SK-N-SH (cell line): ENCODE measurements around the gene GANAB. TPM values are rescaled to one million over a fixed set of nuclear protein-coding genes. Genes with fewer than 3 reads are reported as not detected.

ENCODE experiments used
- CTCF ChIA-PET: fragments of 300-600, 350-600 bp; formaldehyde crosslinking; extraction: SDS; loops from one replicate; lab custom pipeline; 2021; lab: Yijun Ruan, JAX
- POLR2A ChIA-PET: fragments of 350-600 bp; sonication (Branson Sonifier 250); formaldehyde crosslinking; extraction: SDS; loops from one replicate; lab custom pipeline; 2020; ENCODE audit warnings: antibody characterized with exemption, inconsistent platforms; lab: Yijun Ruan, JAX
- DNase-seq: peaks from one replicate; pipeline ENCODE4 v3.0.0; 2012
- H2AFZ ChIP-seq: fragments of 200-600 bp; sonication (generic); 2 replicates; pipeline ENCODE4 v1.8.1; 2016; ENCODE audit warnings: antibody characterized with exemption, mild to moderate bottlenecking, low read depth
- H3F3A ChIP-seq: fragments of 200-600 bp; sonication (generic); replicated peaks from 2 replicates; pipeline ENCODE3; 2016; ENCODE audit warnings: antibody characterized with exemption, mild to moderate bottlenecking; ENCODE audit not compliant: insufficient read depth
- H3K27ac ChIP-seq, 2 experiments: fragments of 200-500 bp in 1 of 2; fragments of 200-600 bp in 1 of 2; sonication (Bioruptor generic) in 1 of 2; sonication (generic), shearing (Covaris generic) in 1 of 2; 2 replicates each; pipeline versions ENCODE4 v1.5.1 to v1.6.1; 2014 to 2016; ENCODE audit warnings: low read depth in 2 of 2, inconsistent platforms in 1 of 2, low read length in 1 of 2, mild to moderate bottlenecking in 1 of 2, mixed read lengths in 1 of 2
- H3K27me3 ChIP-seq: fragments of 200-600 bp; sonication (generic), shearing (Covaris generic); 2 replicates; pipeline ENCODE4 v1.6.1; 2016; ENCODE audit warnings: mixed run types; ENCODE audit not compliant: insufficient read depth
- H3K36me3 ChIP-seq, 2 experiments: fragments of 200-500 bp in 1 of 2; fragments of 200-600 bp in 1 of 2; sonication (Bioruptor generic) in 1 of 2; sonication (generic) in 1 of 2; replicated peaks in 1 of 2; 2 replicates each; pipeline versions ENCODE3 to v1.5.1; 2014 to 2016; ENCODE audit warnings: low read length in 1 of 2, mild to moderate bottlenecking in 1 of 2; ENCODE audit not compliant: insufficient read depth in 2 of 2, control insufficient read depth in 1 of 2
- H3K4me1 ChIP-seq, 2 experiments: fragments of 200-500 bp in 1 of 2; fragments of 200-600 bp in 1 of 2; sonication (Bioruptor generic) in 1 of 2; sonication (generic), shearing (Covaris generic) in 1 of 2; 2 replicates each; pipeline versions ENCODE4 v1.5.1 to v1.6.1; 2014 to 2016; ENCODE audit warnings: low read depth in 1 of 2, low read length in 1 of 2, mixed run types in 1 of 2; ENCODE audit not compliant: insufficient read depth in 2 of 2, control insufficient read depth in 1 of 2
- H3K4me2 ChIP-seq: fragments of 200-600 bp; sonication (generic), shearing (Covaris generic); 2 replicates; pipeline ENCODE4 v1.6.1; 2017; ENCODE audit warnings: mixed run types
- H3K4me3 ChIP-seq, 2 experiments: fragments of 200-500 bp in 1 of 2; fragments of 200-600 bp in 1 of 2; sonication (Bioruptor generic) in 1 of 2; sonication (generic), shearing (Covaris generic) in 1 of 2; 2 replicates each; pipeline versions ENCODE4 v1.5.1 to v1.8.1; 2014 to 2016; ENCODE audit warnings: low read depth in 2 of 2, inconsistent platforms in 1 of 2, low read length in 1 of 2, mild to moderate bottlenecking in 1 of 2, mixed read lengths in 1 of 2, moderate library complexity in 1 of 2
- H3K79me2 ChIP-seq: fragments of 200-600 bp; sonication (generic); 2 replicates; pipeline ENCODE4 v1.8.1; 2017; ENCODE audit warnings: mild to moderate bottlenecking; ENCODE audit not compliant: insufficient read depth
- H3K9ac ChIP-seq: fragments of 200-600 bp; sonication (generic); 2 replicates; pipeline ENCODE4 v1.6.1; 2017; ENCODE audit warnings: mixed run types
- H3K9me2 ChIP-seq: fragments of 200-600 bp; sonication (generic); 2 replicates; pipeline ENCODE4 v1.6.1; 2017; ENCODE audit warnings: mixed run types
- H3K9me3 ChIP-seq: fragments of 200-600 bp; sonication (generic); 2 replicates; pipeline ENCODE4 v1.6.1; 2017; ENCODE audit warnings: mixed run types, mild to moderate bottlenecking, moderate library complexity
- H4K20me1 ChIP-seq: fragments of 200-600 bp; sonication (generic); 2 replicates; pipeline ENCODE4 v1.6.1; 2017; ENCODE audit warnings: mild to moderate bottlenecking, mixed run types; ENCODE audit not compliant: insufficient read depth
- CHD2 ChIP-seq: fragments of 150-350 bp; IDR thresholded peaks from 2 replicates; pipeline ENCODE4 v1.6.1; 2018; ENCODE audit warnings: low read length; ENCODE audit not compliant: partially characterized antibody
- ELF1 ChIP-seq: IDR thresholded peaks from 2 replicates; pipeline ENCODE4 v1.4.0; 2012
- EP300 ChIP-seq, 2 experiments: IDR thresholded peaks; 2 replicates each; pipeline versions ENCODE4 v1.4.0 to v1.6.1; 2012; ENCODE audit warnings: borderline replicate concordance in 1 of 2, low read depth in 1 of 2, low read length in 1 of 2
- EZH2phosphoT487 ChIP-seq: fragments of 200-600 bp; sonication (generic); IDR thresholded peaks from 2 replicates; pipeline ENCODE4 v1.6.1; 2017; ENCODE audit warnings: low read depth, mixed run types, mild to moderate bottlenecking, antibody characterized with exemption, moderate library complexity, borderline replicate concordance
- FOSL2 ChIP-seq: IDR thresholded peaks from 2 replicates; pipeline ENCODE4 v1.4.0; 2012; ENCODE audit warnings: low read depth, mild to moderate bottlenecking, moderate library complexity, borderline replicate concordance
- FOXJ3 ChIP-seq: sonication (generic); formaldehyde crosslinking; IDR thresholded peaks from 2 replicates; pipeline ENCODE4 v1.5.1; 2020; ENCODE audit warnings: mild to moderate bottlenecking, missing genetic modification reagents
- GABPA ChIP-seq: IDR thresholded peaks from 2 replicates; pipeline ENCODE4 v1.4.0; 2012; ENCODE audit warnings: low read depth, mild to moderate bottlenecking
- GATA2 ChIP-seq: sonication (generic); formaldehyde crosslinking; IDR thresholded peaks from 2 replicates; pipeline ENCODE4 v1.5.0; 2020; ENCODE audit warnings: mild to moderate bottlenecking, missing genetic modification reagents
- MXI1 ChIP-seq: IDR thresholded peaks from 2 replicates; pipeline ENCODE4 v1.6.1; 2012; ENCODE audit warnings: mild to moderate bottlenecking, low read depth, low read length, improper control_type of control experiment
- NFIC ChIP-seq: IDR thresholded peaks from 2 replicates; pipeline ENCODE4 v1.4.0; 2012; ENCODE audit warnings: borderline replicate concordance
- POLR2AphosphoS5 ChIP-seq: IDR thresholded peaks from 2 replicates; pipeline ENCODE4 v1.6.1; 2012; ENCODE audit warnings: low read depth, low read length
- RAD21 ChIP-seq: IDR thresholded peaks from 2 replicates; pipeline ENCODE4 v1.6.1; 2012; ENCODE audit warnings: mild to moderate bottlenecking, low read length
- RFX5 ChIP-seq: IDR thresholded peaks from 2 replicates; pipeline ENCODE4 v1.6.1; 2012; ENCODE audit warnings: mild to moderate bottlenecking, improper control_type of control experiment, low read length
- RXRA ChIP-seq: IDR thresholded peaks from 2 replicates; pipeline ENCODE4 v1.4.0; 2012; ENCODE audit warnings: low read depth, mild to moderate bottlenecking, borderline replicate concordance
- TEAD4 ChIP-seq: IDR thresholded peaks from 2 replicates; pipeline ENCODE4 v1.4.0; 2012; ENCODE audit warnings: mild to moderate bottlenecking, borderline replicate concordance; ENCODE audit not compliant: insufficient read depth
- WGBS: methylation state at CpG from one replicate; pipeline ENCODE4 v1.1.6; 2017; ENCODE audit warnings: low lambda C conversion rate; 5-methylcytosine and 5-hydroxymethylcytosine counted together
- polyA plus RNA-seq, 3 experiments: library from polyadenylated mRNA; depleted of rRNA; stranded (reverse); fragments of >200 nt; gene quantifications; 2 replicates each; pipeline ENCODE4 v1.2.3, GENCODE V29; 2012
- TF ChIP-seq, protein P1 (sequence below): fragments of 150-350 bp; IDR thresholded peaks from 2 replicates; pipeline ENCODE4 v1.6.1; 2016; ENCODE audit warnings: mild to moderate bottlenecking, low read depth, low read length
- TF ChIP-seq, protein P2 (sequence below): IDR thresholded peaks from 2 replicates; pipeline ENCODE4; 2012
- TF ChIP-seq, protein P3 (sequence below): IDR thresholded peaks from 2 replicates; pipeline ENCODE4 v1.4.0; 2012; ENCODE audit warnings: low read depth, borderline replicate concordance

GANAB gene
- polyA plus RNA-seq, 1 of the 3 experiments (the other 2 are of a cell fraction) = 275 TPM

DNA sequence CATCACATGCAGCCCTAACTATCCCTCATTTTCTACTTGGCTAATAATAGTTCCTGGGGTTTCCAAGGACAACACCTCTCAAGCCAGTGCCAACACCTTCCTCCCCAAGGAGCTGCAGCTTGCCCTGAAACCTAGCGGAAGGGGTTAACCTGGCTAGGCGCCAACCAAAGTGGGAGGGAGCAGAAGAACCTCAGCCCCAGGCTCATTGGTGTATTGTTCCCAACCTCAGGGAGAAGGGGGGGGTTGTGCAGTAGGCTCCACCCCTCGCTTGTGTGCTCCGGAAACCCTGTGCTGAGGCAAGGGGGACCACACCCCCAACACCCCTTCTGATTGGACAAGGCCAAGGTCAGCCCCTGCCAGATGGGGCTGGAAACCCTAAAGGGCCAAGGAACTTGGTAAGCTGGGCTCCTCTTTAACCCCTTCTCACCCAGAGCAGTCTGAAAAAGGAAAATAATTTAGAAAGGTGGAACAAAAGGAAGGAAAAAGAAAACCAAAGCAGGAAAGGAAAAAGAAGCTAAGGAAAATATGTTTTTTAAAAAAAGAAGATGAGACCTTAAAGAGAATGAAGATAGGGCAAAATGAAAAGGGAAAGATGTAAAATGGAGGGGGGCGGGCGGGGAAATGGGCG is 47.2 kb downstream of the GANAB start (continued):
- TF ChIP-seq, protein P1, sequence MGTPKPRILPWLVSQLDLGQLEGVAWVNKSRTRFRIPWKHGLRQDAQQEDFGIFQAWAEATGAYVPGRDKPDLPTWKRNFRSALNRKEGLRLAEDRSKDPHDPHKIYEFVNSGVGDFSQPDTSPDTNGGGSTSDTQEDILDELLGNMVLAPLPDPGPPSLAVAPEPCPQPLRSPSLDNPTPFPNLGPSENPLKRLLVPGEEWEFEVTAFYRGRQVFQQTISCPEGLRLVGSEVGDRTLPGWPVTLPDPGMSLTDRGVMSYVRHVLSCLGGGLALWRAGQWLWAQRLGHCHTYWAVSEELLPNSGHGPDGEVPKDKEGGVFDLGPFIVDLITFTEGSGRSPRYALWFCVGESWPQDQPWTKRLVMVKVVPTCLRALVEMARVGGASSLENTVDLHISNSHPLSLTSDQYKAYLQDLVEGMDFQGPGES = 0 out of 2 replicates have a peak, but pooled peaks have one; percentile 11

DNA sequence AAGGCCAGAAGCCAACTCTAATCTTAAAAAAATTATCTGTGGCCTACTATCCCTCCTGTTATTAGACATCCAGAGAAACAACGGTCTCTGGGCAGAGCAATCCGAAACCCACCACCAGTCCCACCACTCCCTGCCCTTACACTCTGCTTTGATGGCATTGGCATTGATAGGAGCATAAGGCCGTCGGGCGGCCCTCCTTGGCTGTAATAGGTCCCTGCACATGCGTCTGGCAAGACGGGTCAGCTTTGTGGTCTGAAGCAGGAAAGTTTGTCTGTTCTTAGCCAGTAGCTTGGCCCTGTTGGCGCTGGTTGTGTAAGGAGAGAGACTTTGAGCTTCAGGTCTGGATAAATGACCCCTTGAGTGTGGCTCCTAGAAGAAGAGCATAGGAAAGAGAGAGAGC is 51.3 kb downstream of the GANAB start:
- Histone ChIP-seq H3K27me3 (no peaks in the 10 kb centered on the region), H3K4me3 (no peak overlapping the region), H3K79me2 (peaks cover 56% of the 10 kb centered on the region), H3K36me3 (peaks cover 55 to 57% of the 10 kb centered on the region in 2 experiments), H4K20me1 (no peaks in the 10 kb centered on the region), H3K4me1 (peaks cover 22 to 26% of the 10 kb centered on the region in 2 experiments), H3K9ac (no peak overlapping the region)
- POLR2A ChIA-PET = no interaction called here
- TF ChIP-seq NFIC = no peak
- TF ChIP-seq, all 33 proteins: peak for 0
- CTCF ChIA-PET = interaction anchor here (6.2 kb wide), 1 partner anchor 15 kb away, joined by 69 read pairs; the partner anchor contains the start of genes EML3 and ROM1
- no peak for DNase-seq
- H3F3A ChIP-seq = peaks cover 53% of the 10 kb centered on the region
- no peak overlapping the region for H3K27ac ChIP-seq
- H3K9me3 ChIP-seq = no peaks in the 10 kb centered on the region
- no peak overlapping the region for H3K4me2 ChIP-seq
- WGBS = 96% methylated on average over 8 of the region's 8 CpGs
- no peaks in the 10 kb centered on the region for H3K9me2 ChIP-seq
- no peak overlapping the region for H2AFZ ChIP-seq

DNA sequence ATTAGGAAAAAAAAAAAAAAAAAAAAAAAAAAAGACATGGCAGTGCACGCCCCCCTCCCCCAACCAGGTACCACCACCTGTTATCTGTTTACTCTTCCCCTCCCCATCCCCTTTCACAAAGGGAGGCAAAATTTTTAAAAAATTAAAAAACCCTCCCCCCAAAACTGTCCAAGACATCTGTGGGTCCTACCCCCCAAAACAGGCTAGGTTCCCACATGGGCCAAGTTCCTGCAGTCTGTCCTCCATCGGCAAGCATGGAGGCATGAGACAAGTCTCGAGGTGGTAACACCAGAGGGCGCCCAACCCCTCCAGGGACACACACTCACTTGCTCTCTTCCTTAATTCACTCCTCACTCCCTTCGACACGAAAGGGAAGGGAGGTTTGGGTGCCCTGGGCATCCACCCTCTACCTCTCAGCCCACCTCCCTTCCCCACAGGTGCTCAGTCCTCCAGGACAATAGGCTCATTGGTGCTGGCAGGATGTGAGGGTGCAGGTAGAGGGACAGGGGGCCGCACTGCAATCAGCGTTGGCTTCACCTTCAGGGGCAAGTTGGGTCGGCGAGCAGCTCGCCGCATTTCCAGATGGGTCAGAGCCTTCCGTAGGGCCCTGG is 52.9 kb downstream of the GANAB start:
- peaks cover 53% of the 10 kb centered on the region for H3K79me2 ChIP-seq
- H3K4me2 ChIP-seq = no peak overlapping the region
- H3K27ac ChIP-seq = peak overlapping the region; percentile 17 to 80; a peak in 2 of 4 replicates
- H3K4me1 ChIP-seq = peaks cover 16 to 17% of the 10 kb centered on the region in 2 experiments
- H3K9me2 ChIP-seq = no peaks in the 10 kb centered on the region
- no peaks in the 10 kb centered on the region for H3K9me3 ChIP-seq
- peak; percentile 57 for DNase-seq
- POLR2A ChIA-PET = interaction anchor here (1.0 kb wide), 1 partner anchor 53 kb away, joined by 3 read pairs; the partner anchor contains the start of gene GANAB
- CTCF ChIA-PET = interaction anchor here (0.8 to 6.2 kb wide), 11 partner anchors 8 to 199 kb away, joined by 3 to 69 read pairs (median 6); partner anchors contain the start of genes EML3, MTA2 and ROM1
- H3F3A ChIP-seq = peaks cover 50% of the 10 kb centered on the region
- no peak overlapping the region for H2AFZ ChIP-seq
- H4K20me1 ChIP-seq = no peaks in the 10 kb centered on the region
- 71% methylated on average over 13 of the region's 13 CpGs for WGBS
- H3K36me3 ChIP-seq = peaks cover 50 to 54% of the 10 kb centered on the region in 2 experiments
- H3K27me3 ChIP-seq = no peaks in the 10 kb centered on the region
- H3K9ac ChIP-seq = no peak overlapping the region
- H3K4me3 ChIP-seq = no peak overlapping the region; a peak in 1 of 4 replicates
- TF ChIP-seq EZH2phosphoT487 = no peak
- TF ChIP-seq, protein P2, sequence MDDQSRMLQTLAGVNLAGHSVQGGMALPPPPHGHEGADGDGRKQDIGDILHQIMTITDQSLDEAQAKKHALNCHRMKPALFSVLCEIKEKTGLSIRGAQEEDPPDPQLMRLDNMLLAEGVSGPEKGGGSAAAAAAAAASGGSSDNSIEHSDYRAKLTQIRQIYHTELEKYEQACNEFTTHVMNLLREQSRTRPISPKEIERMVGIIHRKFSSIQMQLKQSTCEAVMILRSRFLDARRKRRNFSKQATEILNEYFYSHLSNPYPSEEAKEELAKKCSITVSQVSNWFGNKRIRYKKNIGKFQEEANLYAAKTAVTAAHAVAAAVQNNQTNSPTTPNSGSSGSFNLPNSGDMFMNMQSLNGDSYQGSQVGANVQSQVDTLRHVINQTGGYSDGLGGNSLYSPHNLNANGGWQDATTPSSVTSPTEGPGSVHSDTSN = no peak
- no peak for TF ChIP-seq FOSL2
- TF ChIP-seq RAD21 = peak; percentile 55
- no peak for TF ChIP-seq RFX5
- TF ChIP-seq, protein P1 = no peak
- TF ChIP-seq RXRA = no peak
- no peak for TF ChIP-seq FOXJ3
- no peak for TF ChIP-seq EP300 (IDR thresholded peaks at IDR 0.05; ENCODE audit: borderline replicate concordance in 1 of 2, low read depth in 1 of 2, low read length in 1 of 2)
- TF ChIP-seq CHD2 = no peak
- no peak for TF ChIP-seq GATA2
- no peak for TF ChIP-seq ELF1
- TF ChIP-seq, protein P3, sequence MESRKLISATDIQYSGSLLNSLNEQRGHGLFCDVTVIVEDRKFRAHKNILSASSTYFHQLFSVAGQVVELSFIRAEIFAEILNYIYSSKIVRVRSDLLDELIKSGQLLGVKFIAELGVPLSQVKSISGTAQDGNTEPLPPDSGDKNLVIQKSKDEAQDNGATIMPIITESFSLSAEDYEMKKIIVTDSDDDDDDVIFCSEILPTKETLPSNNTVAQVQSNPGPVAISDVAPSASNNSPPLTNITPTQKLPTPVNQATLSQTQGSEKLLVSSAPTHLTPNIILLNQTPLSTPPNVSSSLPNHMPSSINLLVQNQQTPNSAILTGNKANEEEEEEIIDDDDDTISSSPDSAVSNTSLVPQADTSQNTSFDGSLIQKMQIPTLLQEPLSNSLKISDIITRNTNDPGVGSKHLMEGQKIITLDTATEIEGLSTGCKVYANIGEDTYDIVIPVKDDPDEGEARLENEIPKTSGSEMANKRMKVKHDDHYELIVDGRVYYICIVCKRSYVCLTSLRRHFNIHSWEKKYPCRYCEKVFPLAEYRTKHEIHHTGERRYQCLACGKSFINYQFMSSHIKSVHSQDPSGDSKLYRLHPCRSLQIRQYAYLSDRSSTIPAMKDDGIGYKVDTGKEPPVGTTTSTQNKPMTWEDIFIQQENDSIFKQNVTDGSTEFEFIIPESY = no peak
- no peak for TF ChIP-seq POLR2AphosphoS5
- no peak for TF ChIP-seq TEAD4
- no peak for TF ChIP-seq NFIC
- 0 out of 2 replicates have a peak, but pooled peaks have one; percentile 45 for TF ChIP-seq MXI1
- TF ChIP-seq GABPA = no peak
